Suprapubic skin (tissue), 4 donors: ENCODE results near the gene TIMM50. TPM values are rescaled to one million over a fixed set of nuclear protein-coding genes. Genes with fewer than 3 reads are reported as not detected.

Experiments used
- DNase-seq, 2 donors: peaks; one replicate each; pipeline ENCODE4 v3.0.0-alpha.2; 2019; ENCODE audit warnings: low spot score in 2 of 2
- H3K27ac ChIP-seq: fragments of 200-600 bp; sonication (generic); one replicate; pipeline ENCODE4 v1.5.1; 2019
- H3K27me3 ChIP-seq: fragments of 200-600 bp; sonication (generic); one replicate; pipeline ENCODE4 v1.5.1; 2019
- H3K36me3 ChIP-seq: fragments of 200-600 bp; sonication (generic); one replicate; pipeline ENCODE4 v1.5.1; 2019
- H3K4me1 ChIP-seq: fragments of 200-600 bp; sonication (generic); one replicate; pipeline ENCODE4 v1.5.1; 2019
- H3K4me3 ChIP-seq: fragments of 200-600 bp; sonication (generic); one replicate; pipeline ENCODE4 v1.5.1; 2019; ENCODE audit warnings: mild to moderate bottlenecking
- H3K9me3 ChIP-seq: fragments of 200-600 bp; sonication (generic); one replicate; pipeline ENCODE4 v1.5.1; 2019
- EP300 ChIP-seq: sonication (generic); formaldehyde crosslinking; IDR thresholded peaks from one replicate; pipeline ENCODE4 v1.6.1; 2017; ENCODE audit warnings: antibody characterized with exemption
- POLR2A ChIP-seq, 2 donors: fragments of 450-650 bp; IDR thresholded peaks; one replicate each; pipeline ENCODE4 v1.6.1; 2017; ENCODE audit warnings: antibody characterized with exemption in 2 of 2, mild to moderate bottlenecking in 2 of 2, moderate library complexity in 2 of 2
- POLR2AphosphoS5 ChIP-seq, 3 donors: sonication (generic); formaldehyde crosslinking; IDR thresholded peaks; one replicate each; pipeline ENCODE4 v1.6.1; 2017; ENCODE audit warnings: antibody characterized with exemption in 3 of 3
- WGBS: methylation state at CpG from one replicate; pipeline ENCODE4 v1.1.5; 2018; 5-methylcytosine and 5-hydroxymethylcytosine counted together
- total RNA-seq, 4 donors: library from RNA; depleted of rRNA; stranded (reverse); fragments of >200 nt; gene quantifications; one replicate each; pipeline ENCODE4 v1.1.0, GENCODE V29; 2016
- TF ChIP-seq, protein P1 (sequence below), 2 donors: fragments of 200-600 bp in 1 of 2; fragments of 450-650 bp in 1 of 2; sonication (generic) in 1 of 2; IDR thresholded peaks; one replicate each; pipeline ENCODE4 v1.5.1; 2016 to 2019; ENCODE audit warnings: antibody characterized with exemption in 2 of 2, mild to moderate bottlenecking in 1 of 2, moderate library complexity in 1 of 2

Gene TIMM50
- total RNA-seq, 4 donors from 2014 or later = 44.9 to 57.9 (median 50.6) TPM

DNA sequence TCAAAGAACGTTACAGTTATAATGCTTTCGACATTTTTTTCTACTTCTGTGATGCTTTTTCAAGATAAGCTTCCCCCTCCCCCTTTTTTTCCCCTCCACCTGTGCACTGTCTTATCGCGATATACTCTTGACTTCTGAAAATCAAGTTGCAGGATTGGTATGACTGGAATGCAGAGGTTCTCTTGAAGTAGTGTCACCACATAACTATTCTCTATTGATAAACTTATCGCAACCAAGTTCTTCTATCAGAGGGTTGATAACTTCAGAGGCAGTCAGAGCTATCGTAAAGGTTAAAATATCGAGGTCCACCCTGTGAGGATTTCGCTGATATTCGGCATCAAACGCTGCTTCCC is 58.5 kb downstream of the TIMM50 start:
- WGBS = 3% methylated on average over 10 of the region's 10 CpGs
- H3K9me3 ChIP-seq = no peaks in the 10 kb centered on the region

DNA sequence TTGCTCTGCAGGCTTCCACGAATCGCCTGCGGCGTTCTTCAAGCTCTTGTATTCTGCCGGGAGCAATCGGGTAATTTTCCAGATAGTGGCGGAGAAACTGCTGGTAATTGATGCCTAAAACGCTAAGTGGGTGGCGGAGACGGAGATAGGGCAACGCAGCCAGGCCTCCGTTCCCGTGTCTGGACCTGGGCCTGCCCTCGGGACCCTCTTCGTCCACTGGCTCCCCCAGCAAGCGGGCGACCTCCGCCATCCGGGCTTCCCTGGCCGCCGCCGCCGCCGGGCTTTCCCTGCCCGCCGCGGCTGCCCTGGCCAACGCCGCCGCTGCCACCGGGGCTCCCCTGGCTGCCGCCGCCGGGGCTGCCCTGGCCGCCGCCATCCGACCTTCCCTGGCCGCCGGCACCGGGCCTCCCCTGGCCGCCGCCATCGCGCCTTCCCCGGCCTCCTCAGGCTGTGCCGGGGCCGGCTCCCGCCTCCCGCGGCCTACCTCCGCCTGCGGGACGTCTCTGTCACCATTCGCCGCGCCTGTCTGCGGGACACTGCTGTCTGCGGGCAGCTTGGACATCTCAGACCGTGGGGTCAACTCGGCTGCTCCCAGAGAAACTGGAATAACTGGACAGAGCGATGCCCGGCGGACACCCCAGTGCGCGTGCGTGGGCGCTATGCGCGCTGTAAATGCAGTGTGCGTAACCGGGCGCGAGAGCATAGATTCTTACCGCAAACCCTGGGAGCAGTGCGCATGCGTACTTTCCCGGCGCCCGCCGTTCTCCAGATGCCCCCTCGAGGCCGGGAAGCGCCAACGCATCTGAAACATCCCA is 59.1 kb downstream of the TIMM50 start, which contains the start of gene EID2:
Gene EID2, minus strand, starts transcription at position 644 of the 815 bp plus-strand sequence. Its CDS starts 82 bp downstream, at position 562.
- WGBS = 2% methylated on average over 22 of the region's 84 CpGs
- peak within 1 kb of the TSS; percentile 89 for H3K4me3 ChIP-seq
- peaks cover 24% of the 10 kb centered on the region for H3K4me1 ChIP-seq
- H3K9me3 ChIP-seq = no peaks in the 10 kb centered on the region
- H3K27me3 ChIP-seq = no peaks in the 10 kb centered on the region
- TF ChIP-seq, protein P1, sequence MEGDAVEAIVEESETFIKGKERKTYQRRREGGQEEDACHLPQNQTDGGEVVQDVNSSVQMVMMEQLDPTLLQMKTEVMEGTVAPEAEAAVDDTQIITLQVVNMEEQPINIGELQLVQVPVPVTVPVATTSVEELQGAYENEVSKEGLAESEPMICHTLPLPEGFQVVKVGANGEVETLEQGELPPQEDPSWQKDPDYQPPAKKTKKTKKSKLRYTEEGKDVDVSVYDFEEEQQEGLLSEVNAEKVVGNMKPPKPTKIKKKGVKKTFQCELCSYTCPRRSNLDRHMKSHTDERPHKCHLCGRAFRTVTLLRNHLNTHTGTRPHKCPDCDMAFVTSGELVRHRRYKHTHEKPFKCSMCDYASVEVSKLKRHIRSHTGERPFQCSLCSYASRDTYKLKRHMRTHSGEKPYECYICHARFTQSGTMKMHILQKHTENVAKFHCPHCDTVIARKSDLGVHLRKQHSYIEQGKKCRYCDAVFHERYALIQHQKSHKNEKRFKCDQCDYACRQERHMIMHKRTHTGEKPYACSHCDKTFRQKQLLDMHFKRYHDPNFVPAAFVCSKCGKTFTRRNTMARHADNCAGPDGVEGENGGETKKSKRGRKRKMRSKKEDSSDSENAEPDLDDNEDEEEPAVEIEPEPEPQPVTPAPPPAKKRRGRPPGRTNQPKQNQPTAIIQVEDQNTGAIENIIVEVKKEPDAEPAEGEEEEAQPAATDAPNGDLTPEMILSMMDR (IDR thresholded peaks at IDR 0.05) = peak; percentile 79 to 92
- TF ChIP-seq POLR2AphosphoS5 (IDR thresholded peaks at IDR 0.05) (peak; percentile 37 to 62 (median 60)), POLR2A (IDR thresholded peaks at IDR 0.05) (peak; percentile 48 to 79), EP300 (no peak)
- peak within 1 kb of the TSS; percentile 94 for H3K27ac ChIP-seq
- DNase-seq = peak; percentile 97
- no peaks in the 10 kb centered on the region for H3K36me3 ChIP-seq

More for the DNA sequence above, 58.5 kb downstream of the TIMM50 start:
- TF ChIP-seq POLR2A (IDR thresholded peaks at IDR 0.05) (no peak), EP300 (no peak), POLR2AphosphoS5 (IDR thresholded peaks at IDR 0.05) (no peak)
- TF ChIP-seq, protein P1 (IDR thresholded peaks at IDR 0.05) = no peak
- peaks cover 24% of the 10 kb centered on the region for H3K4me1 ChIP-seq
- no peaks in the 10 kb centered on the region for H3K27me3 ChIP-seq
- H3K36me3 ChIP-seq = no peaks in the 10 kb centered on the region
- no peak for DNase-seq
- peak overlapping the region; percentile 94 for H3K27ac ChIP-seq
- peak overlapping the region; percentile 89 for H3K4me3 ChIP-seq

DNA sequence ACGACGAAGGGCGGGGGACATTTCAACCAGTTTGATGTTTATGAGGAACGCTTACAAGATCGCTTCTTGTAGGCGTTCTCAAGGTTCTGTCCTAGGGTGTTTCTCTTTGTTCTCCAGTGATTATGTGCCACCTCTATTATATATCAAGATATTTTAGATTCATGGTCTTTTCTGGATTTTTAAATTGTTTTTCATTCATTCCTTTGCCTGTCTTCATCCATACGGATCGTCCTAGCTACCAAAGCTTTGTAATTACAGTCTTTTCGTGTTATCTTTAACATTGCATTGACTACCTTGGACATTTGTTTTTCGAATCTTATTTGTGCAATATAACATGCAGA is 59.7 kb downstream of the TIMM50 start:
- Histone ChIP-seq H3K27me3 (no peaks in the 10 kb centered on the region), H3K9me3 (no peaks in the 10 kb centered on the region), H3K27ac (no peak overlapping the region), H3K36me3 (no peaks in the 10 kb centered on the region), H3K4me3 (peak overlapping the region; percentile 89), H3K4me1 (peaks cover 24% of the 10 kb centered on the region)
- DNase-seq = no peak
- TF ChIP-seq EP300 (no peak), POLR2AphosphoS5 (IDR thresholded peaks at IDR 0.05) (no peak), POLR2A (IDR thresholded peaks at IDR 0.05) (no peak)
- TF ChIP-seq, protein P1 (IDR thresholded peaks at IDR 0.05) = no peak
- 8% methylated on average over 10 of the region's 10 CpGs for WGBS

Other genes starting within 250 kb of the TIMM50 start
- gene IFNL3, start 235.8 kb upstream of the TIMM50 start, total RNA-seq = not detected
- not detected for gene IFNL4, start 232.0 kb upstream of the TIMM50 start, total RNA-seq
- gene IFNL2, start 212.4 kb upstream of the TIMM50 start, total RNA-seq = not detected
- not detected for gene IFNL1, start 184.4 kb upstream of the TIMM50 start, total RNA-seq
- gene LRFN1, start 160.0 kb upstream of the TIMM50 start, total RNA-seq = 1 to 10 TPM; 1.4 to 2.9 (median 2.0) TPM
- gene GMFG, start 144.8 kb upstream of the TIMM50 start, total RNA-seq = 10 to 100 TPM in 1 of 4 donors, 1 to 10 TPM in 3; 1.9 to 16.2 (median 5.8) TPM
- 100 to 1,000 TPM; 104 to 166 (median 113) TPM for gene SAMD4B, start 138.4 kb upstream of the TIMM50 start, total RNA-seq
- gene PAF1, start 89.7 kb upstream of the TIMM50 start, total RNA-seq = 10 to 100 TPM; 24.8 to 42.4 (median 35.4) TPM
- 10 to 100 TPM; 36.3 to 57.8 (median 48.0) TPM for gene MED29, start 89.5 kb upstream of the TIMM50 start, total RNA-seq
- 100 to 1,000 TPM; 426 to 850 (median 540) TPM for gene ZFP36, start 74.0 kb upstream of the TIMM50 start, total RNA-seq
- gene PLEKHG2, start 68.2 kb upstream of the TIMM50 start, total RNA-seq = 10 to 100 TPM in 1 of 4 donors, 1 to 10 TPM in 3; 6.4 to 29.9 (median 7.7) TPM
- gene RPS16, start 44.9 kb upstream of the TIMM50 start, total RNA-seq = 1,000 to 10,000 TPM; 1,096 to 2,035 (median 1,787) TPM
- gene SUPT5H, start 35.3 kb upstream of the TIMM50 start, total RNA-seq = 100 to 1,000 TPM in 1 of 4 donors, 10 to 100 TPM in 3; 59.4 to 135 (median 75.4) TPM
- not detected for gene DLL3, start 18.1 kb downstream of the TIMM50 start, total RNA-seq
- gene SELENOV, start 34.3 kb downstream of the TIMM50 start, total RNA-seq = not detected
- gene EID2B, start 52.0 kb downstream of the TIMM50 start, total RNA-seq = 1 to 10 TPM in 2 of 4 donors, under 1 TPM in 2; 0.80 to 2.4 (median 1.2) TPM
- 10 to 100 TPM in 2 of 4 donors, 1 to 10 TPM in 2; 7.5 to 14.5 (median 12.1) TPM for gene EID2, start 59.3 kb downstream of the TIMM50 start, total RNA-seq
- gene LGALS13, start 121.7 kb downstream of the TIMM50 start, total RNA-seq = not detected
- gene LGALS16, start 175.1 kb downstream of the TIMM50 start, total RNA-seq = not detected
- not detected for gene LGALS14, start 223.6 kb downstream of the TIMM50 start, total RNA-seq